SK-N-SH (cell line): ENCODE measurements around the gene EXOC6.

Experiments
- EP300 ChIP-seq, 2 experiments: IDR thresholded peaks; 2 replicates each; pipeline versions ENCODE4 v1.4.0 to v1.6.1; 2012; ENCODE audit warnings: borderline replicate concordance in 1 of 2, low read depth in 1 of 2, low read length in 1 of 2
- EZH2phosphoT487 ChIP-seq: fragments of 200-600 bp; sonication (generic); IDR thresholded peaks from 2 replicates; pipeline ENCODE4 v1.6.1; 2017; ENCODE audit warnings: low read depth, mixed run types, mild to moderate bottlenecking, antibody characterized with exemption, moderate library complexity, borderline replicate concordance
- RCOR1 ChIP-seq: fragments of 150-350 bp; IDR thresholded peaks from 2 replicates; pipeline ENCODE4 v1.6.1; 2017; ENCODE audit warnings: antibody characterized with exemption, low read length
- SIN3A ChIP-seq: IDR thresholded peaks from 2 replicates; pipeline ENCODE4 v1.6.1; 2012; ENCODE audit warnings: low read depth, mild to moderate bottlenecking, low read length, moderate library complexity, borderline replicate concordance
- TAF1 ChIP-seq: IDR thresholded peaks from 2 replicates; pipeline ENCODE4 v1.6.1; 2012; ENCODE audit warnings: low read depth, mild to moderate bottlenecking, low read length, moderate library complexity, borderline replicate concordance
- TCF12 ChIP-seq: IDR thresholded peaks from 2 replicates; pipeline ENCODE4 v1.4.0; 2012
- TF ChIP-seq, protein P1 (sequence below): fragments of 200-600 bp; sonication (generic); IDR thresholded peaks from 2 replicates; pipeline ENCODE4 v1.6.1; 2017; ENCODE audit warnings: antibody characterized with exemption, mild to moderate bottlenecking, moderate library complexity
- TF ChIP-seq, protein P2 (sequence below): IDR thresholded peaks from 2 replicates; pipeline ENCODE4 v1.4.0; 2012; ENCODE audit warnings: low read depth
- TF ChIP-seq, protein P3 (sequence below): IDR thresholded peaks from 2 replicates; pipeline ENCODE4; 2012
- TF ChIP-seq, protein P4 (sequence below): fragments of 150-350 bp; IDR thresholded peaks from 2 replicates; pipeline ENCODE4 v1.6.1; 2017; ENCODE audit warnings: antibody characterized with exemption, low read length, low read depth, borderline replicate concordance
- TF ChIP-seq, protein P5 (sequence below): IDR thresholded peaks from 2 replicates; pipeline ENCODE4 v1.6.1; 2012; ENCODE audit warnings: mild to moderate bottlenecking, low read depth, low read length, moderate library complexity

DNA sequence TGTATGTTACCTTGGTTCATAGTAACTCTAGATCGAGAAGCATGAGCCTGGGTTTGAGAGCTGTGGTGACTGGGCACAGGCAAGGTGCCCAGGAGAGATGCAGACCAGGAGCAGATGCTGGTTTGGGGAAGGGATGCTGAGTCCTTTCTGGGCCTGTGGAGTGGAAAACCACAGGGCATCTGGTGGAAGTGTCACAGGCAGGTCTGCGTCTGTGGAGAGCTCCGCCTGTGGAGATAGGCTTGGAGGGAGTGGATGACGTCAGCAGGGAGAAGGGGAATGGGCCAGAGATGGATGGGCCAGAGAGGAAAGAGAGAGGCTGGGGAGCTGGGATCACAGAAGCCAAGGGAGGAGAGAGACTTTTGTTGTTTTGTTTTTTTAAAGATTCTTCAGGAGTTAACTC lies 240.1 kb downstream of the EXOC6 start:
- TF ChIP-seq, protein P1, sequence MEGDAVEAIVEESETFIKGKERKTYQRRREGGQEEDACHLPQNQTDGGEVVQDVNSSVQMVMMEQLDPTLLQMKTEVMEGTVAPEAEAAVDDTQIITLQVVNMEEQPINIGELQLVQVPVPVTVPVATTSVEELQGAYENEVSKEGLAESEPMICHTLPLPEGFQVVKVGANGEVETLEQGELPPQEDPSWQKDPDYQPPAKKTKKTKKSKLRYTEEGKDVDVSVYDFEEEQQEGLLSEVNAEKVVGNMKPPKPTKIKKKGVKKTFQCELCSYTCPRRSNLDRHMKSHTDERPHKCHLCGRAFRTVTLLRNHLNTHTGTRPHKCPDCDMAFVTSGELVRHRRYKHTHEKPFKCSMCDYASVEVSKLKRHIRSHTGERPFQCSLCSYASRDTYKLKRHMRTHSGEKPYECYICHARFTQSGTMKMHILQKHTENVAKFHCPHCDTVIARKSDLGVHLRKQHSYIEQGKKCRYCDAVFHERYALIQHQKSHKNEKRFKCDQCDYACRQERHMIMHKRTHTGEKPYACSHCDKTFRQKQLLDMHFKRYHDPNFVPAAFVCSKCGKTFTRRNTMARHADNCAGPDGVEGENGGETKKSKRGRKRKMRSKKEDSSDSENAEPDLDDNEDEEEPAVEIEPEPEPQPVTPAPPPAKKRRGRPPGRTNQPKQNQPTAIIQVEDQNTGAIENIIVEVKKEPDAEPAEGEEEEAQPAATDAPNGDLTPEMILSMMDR = no peak
- TF ChIP-seq EP300 (IDR thresholded peaks at IDR 0.05; ENCODE audit: borderline replicate concordance in 1 of 2, low read depth in 1 of 2, low read length in 1 of 2) (no peak), SIN3A (no peak), TCF12 (no peak), EZH2phosphoT487 (no peak), RCOR1 (no peak), TAF1 (no peak)
- TF ChIP-seq, protein P2, sequence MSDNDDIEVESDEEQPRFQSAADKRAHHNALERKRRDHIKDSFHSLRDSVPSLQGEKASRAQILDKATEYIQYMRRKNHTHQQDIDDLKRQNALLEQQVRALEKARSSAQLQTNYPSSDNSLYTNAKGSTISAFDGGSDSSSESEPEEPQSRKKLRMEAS = no peak
- TF ChIP-seq, protein P3, sequence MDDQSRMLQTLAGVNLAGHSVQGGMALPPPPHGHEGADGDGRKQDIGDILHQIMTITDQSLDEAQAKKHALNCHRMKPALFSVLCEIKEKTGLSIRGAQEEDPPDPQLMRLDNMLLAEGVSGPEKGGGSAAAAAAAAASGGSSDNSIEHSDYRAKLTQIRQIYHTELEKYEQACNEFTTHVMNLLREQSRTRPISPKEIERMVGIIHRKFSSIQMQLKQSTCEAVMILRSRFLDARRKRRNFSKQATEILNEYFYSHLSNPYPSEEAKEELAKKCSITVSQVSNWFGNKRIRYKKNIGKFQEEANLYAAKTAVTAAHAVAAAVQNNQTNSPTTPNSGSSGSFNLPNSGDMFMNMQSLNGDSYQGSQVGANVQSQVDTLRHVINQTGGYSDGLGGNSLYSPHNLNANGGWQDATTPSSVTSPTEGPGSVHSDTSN = no peak
- TF ChIP-seq, protein P4, sequence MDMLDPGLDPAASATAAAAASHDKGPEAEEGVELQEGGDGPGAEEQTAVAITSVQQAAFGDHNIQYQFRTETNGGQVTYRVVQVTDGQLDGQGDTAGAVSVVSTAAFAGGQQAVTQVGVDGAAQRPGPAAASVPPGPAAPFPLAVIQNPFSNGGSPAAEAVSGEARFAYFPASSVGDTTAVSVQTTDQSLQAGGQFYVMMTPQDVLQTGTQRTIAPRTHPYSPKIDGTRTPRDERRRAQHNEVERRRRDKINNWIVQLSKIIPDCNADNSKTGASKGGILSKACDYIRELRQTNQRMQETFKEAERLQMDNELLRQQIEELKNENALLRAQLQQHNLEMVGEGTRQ = no peak
- TF ChIP-seq, protein P5, sequence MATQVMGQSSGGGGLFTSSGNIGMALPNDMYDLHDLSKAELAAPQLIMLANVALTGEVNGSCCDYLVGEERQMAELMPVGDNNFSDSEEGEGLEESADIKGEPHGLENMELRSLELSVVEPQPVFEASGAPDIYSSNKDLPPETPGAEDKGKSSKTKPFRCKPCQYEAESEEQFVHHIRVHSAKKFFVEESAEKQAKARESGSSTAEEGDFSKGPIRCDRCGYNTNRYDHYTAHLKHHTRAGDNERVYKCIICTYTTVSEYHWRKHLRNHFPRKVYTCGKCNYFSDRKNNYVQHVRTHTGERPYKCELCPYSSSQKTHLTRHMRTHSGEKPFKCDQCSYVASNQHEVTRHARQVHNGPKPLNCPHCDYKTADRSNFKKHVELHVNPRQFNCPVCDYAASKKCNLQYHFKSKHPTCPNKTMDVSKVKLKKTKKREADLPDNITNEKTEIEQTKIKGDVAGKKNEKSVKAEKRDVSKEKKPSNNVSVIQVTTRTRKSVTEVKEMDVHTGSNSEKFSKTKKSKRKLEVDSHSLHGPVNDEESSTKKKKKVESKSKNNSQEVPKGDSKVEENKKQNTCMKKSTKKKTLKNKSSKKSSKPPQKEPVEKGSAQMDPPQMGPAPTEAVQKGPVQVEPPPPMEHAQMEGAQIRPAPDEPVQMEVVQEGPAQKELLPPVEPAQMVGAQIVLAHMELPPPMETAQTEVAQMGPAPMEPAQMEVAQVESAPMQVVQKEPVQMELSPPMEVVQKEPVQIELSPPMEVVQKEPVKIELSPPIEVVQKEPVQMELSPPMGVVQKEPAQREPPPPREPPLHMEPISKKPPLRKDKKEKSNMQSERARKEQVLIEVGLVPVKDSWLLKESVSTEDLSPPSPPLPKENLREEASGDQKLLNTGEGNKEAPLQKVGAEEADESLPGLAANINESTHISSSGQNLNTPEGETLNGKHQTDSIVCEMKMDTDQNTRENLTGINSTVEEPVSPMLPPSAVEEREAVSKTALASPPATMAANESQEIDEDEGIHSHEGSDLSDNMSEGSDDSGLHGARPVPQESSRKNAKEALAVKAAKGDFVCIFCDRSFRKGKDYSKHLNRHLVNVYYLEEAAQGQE = no peak
